Endodermal cell (in vitro differentiated cells): Measurements from ENCODE around the gene MAST2. TPM values are rescaled to one million over a fixed set of nuclear protein-coding genes. Genes with fewer than 3 reads are reported as not detected.

Experiments
- DNase-seq: peaks from one replicate; pipeline ENCODE4 v3.0.0-alpha.2; 2017
- H3K27ac ChIP-seq: 2 replicates; pipeline ENCODE4 v1.5.1; 2013; ENCODE audit warnings: mild to moderate bottlenecking, low read depth, low read length, moderate library complexity
- H3K27me3 ChIP-seq: 2 replicates; pipeline ENCODE4 v1.6.1; 2013; ENCODE audit warnings: mild to moderate bottlenecking, low read length, moderate library complexity; ENCODE audit not compliant: insufficient read depth, control insufficient read depth, poor library complexity, severe bottlenecking
- H3K36me3 ChIP-seq: 2 replicates; pipeline ENCODE4 v1.7.0; 2013; ENCODE audit warnings: mild to moderate bottlenecking, low read length, moderate library complexity; ENCODE audit not compliant: control insufficient read depth, insufficient read depth
- H3K4me1 ChIP-seq: one replicate; pipeline ENCODE4 v1.7.0; 2013; ENCODE audit warnings: low read length; ENCODE audit not compliant: control insufficient read depth, insufficient read depth
- H3K4me3 ChIP-seq: 2 replicates; pipeline ENCODE4 v1.5.1; 2013; ENCODE audit warnings: mild to moderate bottlenecking, low read length, moderate library complexity
- H3K9ac ChIP-seq: 2 replicates; pipeline ENCODE4 v1.6.1; 2013; ENCODE audit warnings: mild to moderate bottlenecking, low read length, moderate library complexity; ENCODE audit not compliant: poor library complexity, severe bottlenecking; ENCODE audit errors: extremely low read depth
- H3K9me3 ChIP-seq: 2 replicates; pipeline ENCODE4 v1.6.1; 2013; ENCODE audit warnings: mild to moderate bottlenecking, low read length, moderate library complexity; ENCODE audit not compliant: control insufficient read depth
- H3K27ac Mint-ChIP-seq: 2 replicates; pipeline ENCODE4 v1.8.0; 2020; ENCODE audit warnings: mixed read lengths
- H3K27me3 Mint-ChIP-seq: 2 replicates; pipeline ENCODE4 v1.8.0; 2021; ENCODE audit warnings: mild to moderate bottlenecking, mixed read lengths; ENCODE audit not compliant: insufficient read depth
- H3K36me3 Mint-ChIP-seq: 2 replicates; pipeline ENCODE4 v1.8.0; 2020; ENCODE audit warnings: low read depth, mixed read lengths
- H3K4me1 Mint-ChIP-seq: 2 replicates; pipeline ENCODE4 v1.8.0; 2020; ENCODE audit warnings: mixed read lengths
- H3K4me3 Mint-ChIP-seq: 2 replicates; pipeline ENCODE4 v1.8.0; 2020; ENCODE audit warnings: mild to moderate bottlenecking, moderate library complexity, mixed read lengths
- H3K9me3 Mint-ChIP-seq: 2 replicates; pipeline ENCODE4 v1.8.0; 2020; ENCODE audit warnings: mild to moderate bottlenecking, mixed read lengths
- CTCF ChIP-seq: fragments of 200-600 bp; sonication (generic); conservative IDR thresholded peaks from 2 replicates; pipeline ENCODE4 v1.5.0; 2021; ENCODE audit warnings: antibody characterized with exemption, mild to moderate bottlenecking
- WGBS, 2 experiments: methylation state at CpG; one replicate each; pipeline versions ENCODE4 v1.1.5 to v1.1.7; 2013; ENCODE audit warnings: missing lambda C conversion rate in 2 of 2, mixed read lengths in 1 of 2; ENCODE audit not compliant: insufficient coverage in 1 of 2, insufficient read length in 1 of 2; 5-methylcytosine and 5-hydroxymethylcytosine counted together
- total RNA-seq, 2 donors: library from RNA; stranded (reverse); fragmentation: NEBNext Ultra II Directional in 1 of 2; extraction: Animal tissue kit (Norgen Biotek cat#: 25700) in 1 of 2; gene quantifications; 2 replicates in 1 of 2; 3 replicates in 1 of 2; pipeline ENCODE4 v1.2.1, GENCODE V29; 2021

Gene MAST2
- total RNA-seq, 2 donors from 2014 or later: 46.3 to 60.7 TPM

- DNase-seq: no peak
- no peak overlapping the region for H3K4me3 Mint-ChIP-seq
- no peaks in the 10 kb centered on the region for H3K9me3 ChIP-seq
- no peaks in the 10 kb centered on the region for H3K27me3 Mint-ChIP-seq
- no peaks in the 10 kb centered on the region for H3K27me3 ChIP-seq
- no peak overlapping the region for H3K27ac Mint-ChIP-seq
- H3K27ac ChIP-seq: no peak overlapping the region
- no peak overlapping the region for H3K9ac ChIP-seq
- no peak for TF ChIP-seq CTCF
- no peaks in the 10 kb centered on the region for H3K4me1 ChIP-seq
- peaks cover 20% of the 10 kb centered on the region for H3K36me3 ChIP-seq
- H3K4me1 Mint-ChIP-seq: peaks cover 11% of the 10 kb centered on the region
- H3K9me3 Mint-ChIP-seq: no peaks in the 10 kb centered on the region
- H3K36me3 Mint-ChIP-seq: peaks cover 14% of the 10 kb centered on the region
- no peak overlapping the region for H3K4me3 ChIP-seq
- WGBS, 2 experiments: 89 to 93% methylated on average over 3 of the region's 3 CpGs
These were observed 265.1 kb downstream of the MAST2 start for GRCh38 chr1:46068525-46068924.

- no peak for TF ChIP-seq CTCF
- Mint-ChIP-seq H3K36me3 (peaks cover 19% of the 10 kb centered on the region), H3K27ac (no peak overlapping the region), H3K4me3 (no peak overlapping the region), H3K4me1 (peaks cover 12% of the 10 kb centered on the region), H3K9me3 (no peaks in the 10 kb centered on the region), H3K27me3 (no peaks in the 10 kb centered on the region)
- Histone ChIP-seq H3K4me1 (no peaks in the 10 kb centered on the region), H3K27ac (no peak overlapping the region), H3K9me3 (no peaks in the 10 kb centered on the region), H3K4me3 (no peak overlapping the region), H3K36me3 (peaks cover 26% of the 10 kb centered on the region), H3K27me3 (no peaks in the 10 kb centered on the region), H3K9ac (no peak overlapping the region)
- DNase-seq: no peak
- 94 to 97% methylated on average over 5 to 6 of the region's 6 CpGs for WGBS, 2 experiments
These were observed 266.9 kb downstream of the MAST2 start for GRCh38 chr1:46070164-46070814.

GRCh38 chr1:46072975-46073374, 269.6 kb downstream of the MAST2 start:
- no peak for DNase-seq
- Histone ChIP-seq H3K27ac (no peak overlapping the region), H3K9ac (no peak overlapping the region), H3K36me3 (peaks cover 33% of the 10 kb centered on the region), H3K4me1 (no peaks in the 10 kb centered on the region), H3K27me3 (no peaks in the 10 kb centered on the region), H3K4me3 (no peak overlapping the region), H3K9me3 (no peaks in the 10 kb centered on the region)
- Mint-ChIP-seq H3K27me3 (no peaks in the 10 kb centered on the region), H3K27ac (no peak overlapping the region), H3K36me3 (peaks cover 21% of the 10 kb centered on the region), H3K9me3 (no peaks in the 10 kb centered on the region), H3K4me3 (no peak overlapping the region), H3K4me1 (peaks cover 12% of the 10 kb centered on the region)
- TF ChIP-seq CTCF: no peak
- 100% methylated on average over 1 of the region's 1 CpG for WGBS, 2 experiments
